D341Med (cell line): ENCODE data around the gene ADAP1.

ENCODE experiments used
- DNase-seq: peaks from one replicate; pipeline ENCODE4 v3.0.0; 2012; ENCODE audit warnings: low spot score

ADAP1 gene

DNA sequence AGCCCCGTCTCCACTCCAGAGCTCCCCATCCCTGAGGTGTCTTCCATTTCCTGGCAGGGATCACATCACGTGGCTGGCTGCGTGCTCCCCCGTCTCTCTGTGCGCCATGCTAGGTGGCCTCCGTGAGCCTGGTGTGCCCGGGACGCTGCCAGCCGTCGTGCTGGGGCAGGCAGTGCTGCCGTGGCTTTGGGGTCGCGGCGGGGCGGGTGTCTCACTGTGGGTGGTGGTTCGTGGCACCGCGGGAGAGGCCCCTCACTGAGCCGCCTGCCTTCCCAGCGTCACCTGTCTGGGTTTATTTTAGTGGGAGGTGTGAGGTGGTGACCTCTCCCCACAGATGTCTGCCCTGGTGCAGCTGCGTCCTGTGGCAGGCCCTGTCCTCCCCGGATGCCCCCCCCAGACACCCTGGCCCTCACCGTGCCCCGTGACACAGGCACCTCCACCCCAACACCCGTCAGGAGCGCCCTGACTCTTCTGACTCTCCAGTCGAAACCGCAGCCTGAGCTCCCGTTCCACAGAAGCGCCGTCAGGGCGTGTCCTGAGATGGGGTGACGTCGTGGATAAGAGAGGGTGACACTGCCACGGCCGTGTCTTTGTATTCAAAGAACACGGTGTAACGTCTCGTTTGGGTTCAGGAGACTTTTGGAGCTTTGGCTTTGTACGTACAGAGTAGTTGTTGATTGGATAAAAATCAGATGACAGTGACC is 60.2 kb downstream of the ADAP1 start:
- no peak for DNase-seq

DNA sequence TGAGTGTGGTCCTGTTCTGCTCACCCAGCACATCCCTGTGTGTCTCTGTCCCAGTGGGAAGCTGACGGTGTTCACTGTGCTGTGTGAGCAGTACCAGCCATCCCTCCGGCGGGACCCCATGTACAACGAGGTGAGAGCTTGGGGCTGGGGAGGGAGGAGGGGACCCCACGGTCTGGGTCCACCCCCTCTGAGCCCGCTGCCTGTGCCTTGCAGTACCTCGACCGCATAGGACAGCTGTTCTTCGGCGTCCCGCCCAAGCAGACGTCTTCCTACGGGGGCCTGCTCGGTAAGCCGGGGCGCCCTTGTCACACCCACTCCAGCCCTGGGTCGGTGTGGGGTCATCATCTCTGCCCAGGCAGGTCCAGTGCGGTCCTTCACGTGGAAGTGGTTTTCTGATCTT is 60.8 kb downstream of the ADAP1 start:
- DNase-seq = no peak

GRCh38 chr7:892648-893593 is 61.6 kb downstream of the ADAP1 start:
- no peak for DNase-seq

GRCh38 chr7:891805-892204 is 62.7 kb downstream of the ADAP1 start:
- DNase-seq = no peak

DNA sequence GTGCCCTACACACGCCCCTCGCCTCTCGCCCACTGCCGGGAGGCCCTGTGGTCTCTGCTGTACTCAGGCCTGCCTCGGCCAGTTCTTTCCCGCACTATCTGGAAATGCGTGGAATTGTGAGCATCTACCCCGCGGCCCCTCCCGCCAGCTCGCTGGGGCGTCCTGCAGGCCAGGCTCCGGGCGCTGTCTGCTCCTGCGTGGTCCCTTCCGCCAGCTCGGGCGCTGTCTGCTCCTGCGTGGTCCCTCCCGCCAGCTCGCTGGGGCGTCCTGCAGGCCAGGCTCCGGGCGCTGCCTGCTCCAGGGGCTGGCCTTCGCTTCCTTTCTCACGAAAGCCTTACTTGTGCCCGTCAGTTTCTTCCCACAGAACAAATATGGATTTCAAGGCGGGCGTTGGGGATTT is 63.2 kb downstream of the ADAP1 start:
- DNase-seq = no peak

DNA sequence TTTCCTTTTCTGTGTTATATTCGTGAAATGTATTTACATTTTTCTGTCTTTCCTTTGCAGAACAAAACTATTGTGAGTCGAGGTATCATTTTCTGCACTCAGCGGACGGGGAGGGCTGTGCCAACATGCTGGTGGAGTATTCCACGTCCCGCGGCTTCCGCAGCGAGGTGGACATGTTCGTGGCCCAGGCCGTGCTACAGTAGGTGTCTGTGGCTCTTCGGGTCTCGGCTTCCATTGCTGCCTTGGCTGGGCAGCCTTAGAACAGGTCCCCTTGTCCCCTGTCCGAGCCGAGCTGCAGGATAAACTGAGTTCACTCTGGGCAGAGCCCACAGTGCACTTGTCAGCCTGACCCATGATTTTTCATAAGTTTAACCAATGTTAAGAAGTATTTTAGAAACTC is 63.6 kb downstream of the ADAP1 start:
- DNase-seq = no peak

- no peak for DNase-seq
Measured at GRCh38 chr7:889391-889790, 65.1 kb downstream of the ADAP1 start.

GRCh38 chr7:889025-889390 is 65.5 kb downstream of the ADAP1 start:
- no peak for DNase-seq

- no peak for DNase-seq
Measured at GRCh38 chr7:888081-889024, 66.1 kb downstream of the ADAP1 start.

DNA sequence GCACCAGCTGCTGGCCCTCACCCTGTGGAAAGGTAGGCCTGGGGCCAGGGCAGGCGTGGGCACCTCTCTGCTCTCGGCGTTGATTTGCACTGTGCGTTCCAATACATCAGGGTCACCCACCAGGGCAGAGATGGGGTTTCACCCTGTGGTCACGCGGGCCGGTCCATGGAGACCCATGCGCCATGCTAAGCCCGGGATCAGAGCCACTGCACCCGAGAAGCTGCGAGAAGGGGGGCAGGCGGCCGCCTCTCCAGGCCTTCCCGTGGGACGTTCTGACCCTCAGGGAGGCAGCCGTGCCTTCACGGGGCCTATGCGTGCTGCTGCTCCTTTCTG is 67.0 kb downstream of the ADAP1 start:
- DNase-seq = no peak

DNA sequence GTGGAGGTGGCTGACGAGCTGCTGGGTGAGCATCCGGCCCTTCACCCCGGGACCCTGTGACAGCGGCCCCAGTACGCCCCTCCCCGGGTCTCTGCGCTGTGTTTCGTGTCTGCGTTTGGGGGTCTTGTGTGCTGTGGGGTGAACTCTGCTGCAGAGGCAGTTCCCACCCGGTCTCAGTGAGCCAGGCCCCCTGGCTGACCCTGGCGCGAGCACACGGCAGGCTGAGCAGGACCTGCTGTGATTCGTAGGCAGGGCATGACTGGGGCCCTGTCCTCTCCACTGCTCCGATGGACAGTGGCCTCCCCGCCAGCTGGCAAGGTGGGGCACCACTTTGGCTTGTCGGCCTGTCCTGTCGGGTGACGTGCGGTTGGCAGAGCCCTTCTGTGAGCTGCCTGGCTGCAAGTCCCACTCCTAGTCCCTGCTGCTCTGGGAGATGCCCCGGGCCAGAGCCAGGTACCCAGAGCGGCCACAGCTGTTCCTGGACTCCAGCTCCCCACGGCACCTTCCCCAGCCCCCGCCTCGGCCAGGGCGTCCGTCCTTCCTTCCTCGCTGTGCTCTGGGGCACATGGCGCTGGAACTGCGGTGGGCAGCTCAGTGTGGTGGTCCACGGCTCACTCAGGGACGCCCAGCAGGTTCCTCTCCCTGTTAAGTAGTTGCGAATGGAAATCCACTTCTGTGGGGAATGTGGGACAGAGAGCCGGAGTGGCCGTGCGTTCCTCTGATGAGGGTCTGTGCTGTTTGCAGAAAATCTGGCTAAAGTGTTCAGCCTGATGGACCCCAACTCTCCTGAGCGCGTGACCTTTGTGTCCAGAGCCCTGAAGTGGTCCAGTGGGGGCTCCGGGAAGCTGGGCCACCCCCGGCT is 67.6 kb downstream of the ADAP1 start:
- no peak for DNase-seq

DNA sequence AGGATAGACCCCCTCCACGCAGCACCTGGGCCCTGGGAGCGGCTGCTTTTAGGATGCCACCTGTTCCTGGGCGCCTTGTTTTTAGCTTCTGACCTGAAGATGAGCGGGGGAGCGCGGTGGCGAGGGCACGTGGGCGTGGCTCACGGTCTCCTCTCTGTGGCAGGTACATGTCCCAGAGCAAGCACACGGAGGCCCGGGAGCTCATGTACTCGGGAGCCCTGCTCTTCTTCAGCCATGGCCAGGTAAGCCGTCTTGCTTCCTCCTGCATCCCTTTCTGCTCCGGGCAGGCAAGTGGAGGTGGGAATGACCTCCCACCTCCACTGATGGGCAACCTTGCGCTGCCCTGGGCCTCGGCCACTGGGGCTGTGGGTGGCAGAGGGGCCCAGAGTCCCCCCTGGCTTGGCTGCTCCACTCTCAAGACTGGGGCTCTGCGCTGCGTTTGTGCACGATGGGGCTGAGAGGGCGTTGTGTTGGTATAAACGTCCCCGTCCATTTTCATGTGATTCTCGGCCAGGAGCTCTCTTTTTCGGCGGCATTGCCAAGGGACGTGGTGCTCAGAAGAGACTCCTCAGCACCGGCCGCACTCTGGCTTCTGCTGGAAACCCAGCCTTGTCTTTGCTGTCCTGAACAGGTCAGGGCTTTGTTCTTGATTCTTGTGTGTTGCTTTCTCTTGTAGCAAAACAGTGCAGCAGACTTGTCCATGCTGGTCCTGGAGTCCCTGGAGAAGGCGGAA is 68.4 kb downstream of the ADAP1 start:
- DNase-seq = no peak

GRCh38 chr7:885261-885892 is 69.1 kb downstream of the ADAP1 start:
- no peak for DNase-seq

GRCh38 chr7:884191-885003 is 70.1 kb downstream of the ADAP1 start:
- DNase-seq = no peak

GRCh38 chr7:883055-884021 is 71.1 kb downstream of the ADAP1 start:
- DNase-seq = no peak

- no peak for DNase-seq
Measured at GRCh38 chr7:882336-883035, 72.0 kb downstream of the ADAP1 start.

DNA sequence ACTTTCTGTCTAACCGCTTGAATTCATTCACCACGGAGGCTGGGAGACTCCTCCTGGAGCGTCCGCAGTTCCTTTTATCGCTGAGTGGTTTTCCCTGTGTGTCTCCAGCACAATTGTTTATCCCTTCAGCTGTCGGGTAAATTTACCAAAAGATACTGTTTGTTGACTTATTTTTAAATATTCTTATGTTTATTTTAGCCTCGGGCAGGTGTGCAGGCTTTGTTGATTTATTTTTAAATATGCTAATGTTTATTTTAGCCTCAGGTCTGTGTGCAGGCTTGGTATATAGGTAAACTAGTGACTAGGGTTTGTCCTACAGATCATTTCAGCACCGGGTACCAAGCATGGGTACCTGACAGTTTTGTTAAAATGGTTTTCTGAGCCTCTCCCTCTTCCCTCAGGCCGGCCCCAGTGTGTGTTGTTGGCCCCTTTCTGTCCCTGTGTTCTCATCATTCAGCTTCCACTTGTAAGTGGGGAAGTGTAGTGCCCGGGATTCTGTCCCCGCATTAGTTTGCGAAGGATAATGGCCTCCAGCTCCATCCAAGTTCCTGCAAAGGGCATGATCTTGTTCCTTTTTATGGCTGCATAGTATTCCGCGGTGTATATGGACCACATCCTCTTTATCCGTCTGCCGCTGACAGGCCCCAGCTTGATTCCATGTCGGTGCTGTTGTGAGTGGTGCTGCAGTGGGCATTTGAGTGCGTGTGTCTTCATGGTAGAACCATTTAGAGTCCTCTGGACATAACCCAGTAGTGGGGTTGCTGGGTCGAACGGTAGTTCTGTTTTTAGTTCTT is 72.8 kb downstream of the ADAP1 start:
- DNase-seq = no peak
